HG03175 (cell line): ENCODE measurements around the gene ABITRAM.

Experiments
- ATAC-seq: cut with Tn5 transposase; IDR thresholded peaks from one replicate; pipeline ENCODE4 v1.9.1; 2021; ENCODE audit warnings: mild to moderate bottlenecking, moderate library complexity; ENCODE audit not compliant: unreplicated experiment

Gene ABITRAM

GRCh38 chr9:108983885-108984284, 49.7 kb downstream of the ABITRAM start:
- no peak for ATAC-seq
